Common myeloid progenitor, CD34-positive (primary cell): Measurements from ENCODE around the gene C10orf62.
"Not testable (repeated sequence)": the region's sequence is repeated elsewhere in the genome, so short reads cannot be mapped to it uniquely, and the experiment has no call there.

Experiments used
- CTCF ChIA-PET: fragments of 350-600 bp; sonication (Branson Sonifier 250); formaldehyde crosslinking; loops from one replicate; lab custom pipeline; 2021; ENCODE audit warnings: antibody characterized with exemption; lab: Charles Lee
- POLR2A ChIA-PET: fragments of 350-600 bp; sonication (Branson Sonifier 250); formaldehyde crosslinking; loops from one replicate; lab custom pipeline; 2021; ENCODE audit warnings: antibody characterized with exemption; lab: Charles Lee
- DNase-seq, 3 donors: peaks; one replicate each; pipeline versions ENCODE4 v3.0.0 to v3.0.0-alpha.2; 2013
- H3K27ac ChIP-seq, 2 experiments: 1 replicate in 1 of 2; 2 replicates in 1 of 2; pipeline ENCODE4 v1.7.0; 2013; ENCODE audit warnings: inconsistent platforms in 2 of 2, low read length in 2 of 2, mild to moderate bottlenecking in 2 of 2, low read depth in 1 of 2, moderate library complexity in 1 of 2; ENCODE audit not compliant: severe bottlenecking in 2 of 2, insufficient read depth in 1 of 2, poor library complexity in 1 of 2
- H3K27me3 ChIP-seq, 5 experiments: replicated peaks in 2 of 5; 1 replicate in 3 of 5; 2 replicates in 2 of 5; pipeline versions ENCODE4 v1.6.1 to v1.7.0; 2013; ENCODE audit warnings: low read length in 4 of 5, mild to moderate bottlenecking in 2 of 5, moderate library complexity in 2 of 5, inconsistent platforms in 1 of 5; ENCODE audit not compliant: insufficient read depth in 5 of 5, control insufficient read depth in 4 of 5
- H3K36me3 ChIP-seq, 4 experiments: 1 replicate in 2 of 4; 2 replicates in 2 of 4; pipeline versions ENCODE4 v1.6.1 to v1.7.0; 2013; ENCODE audit warnings: low read length in 3 of 4, control low read depth in 1 of 4, mild to moderate bottlenecking in 1 of 4; ENCODE audit not compliant: control insufficient read depth in 4 of 4, insufficient read depth in 4 of 4
- H3K4me1 ChIP-seq, 4 experiments: 1 replicate in 3 of 4; 2 replicates in 1 of 4; pipeline versions ENCODE4 v1.6.1 to v1.7.1; 2013; ENCODE audit warnings: low read length in 3 of 4, mild to moderate bottlenecking in 3 of 4, control low read depth in 1 of 4, inconsistent platforms in 1 of 4, moderate library complexity in 1 of 4; ENCODE audit not compliant: control insufficient read depth in 4 of 4, insufficient read depth in 4 of 4; ENCODE audit errors: control extremely low read depth in 1 of 4
- H3K4me3 ChIP-seq, 7 experiments: 1 replicate in 4 of 7; 2 replicates in 3 of 7; pipeline versions ENCODE4 v1.5.1 to v1.7.0; 2013; ENCODE audit warnings: mild to moderate bottlenecking in 7 of 7, low read length in 6 of 7, moderate library complexity in 6 of 7, inconsistent platforms in 2 of 7, low read depth in 2 of 7, control low read depth in 1 of 7; ENCODE audit not compliant: insufficient read depth in 4 of 7, control insufficient read depth in 1 of 7; ENCODE audit errors: extremely low read depth in 1 of 7
- H3K9me3 ChIP-seq, 5 experiments: 1 replicate in 4 of 5; 2 replicates in 1 of 5; pipeline versions ENCODE4 v1.6.1 to v1.7.1; 2013; ENCODE audit warnings: low read length in 4 of 5, mild to moderate bottlenecking in 2 of 5, inconsistent platforms in 1 of 5, low read depth in 1 of 5, moderate library complexity in 1 of 5; ENCODE audit not compliant: control insufficient read depth in 4 of 5, insufficient read depth in 2 of 5; ENCODE audit errors: control extremely low read depth in 1 of 5
- WGBS: methylation state at CpG from one replicate; pipeline ENCODE4 v1.1.5; 2013; ENCODE audit not compliant: insufficient coverage; 5-methylcytosine and 5-hydroxymethylcytosine counted together

Gene C10orf62

GRCh38 chr10:97573021-97573420 is 16.5 kb upstream of the C10orf62 start:
- POLR2A ChIA-PET, result interaction anchor here (0.5 kb wide), 1 partner anchor 22 kb away, joined by 3 read pairs; no protein-coding TSS in a partner anchor

GRCh38 chr10:97573672-97574071 is 15.8 kb upstream of the C10orf62 start:
- peaks cover 0 to 8% (median 0%) of the 10 kb centered on the region in 4 experiments for H3K36me3 ChIP-seq
- POLR2A ChIA-PET, result no interaction called here
- H3K27ac ChIP-seq, result no peak overlapping the region
- H3K4me3 ChIP-seq, result no peak overlapping the region
- DNase-seq, result no peak
- CTCF ChIA-PET, result interaction anchor here (0.6 to 2.7 kb wide), 5 partner anchors 25 to 1963 kb away, joined by 3 to 8 read pairs (median 3); no protein-coding TSS in a partner anchor
- peaks cover 0 to 12% (median 2%) of the 10 kb centered on the region in 5 experiments for H3K27me3 ChIP-seq
- no peaks in the 10 kb centered on the region for H3K9me3 ChIP-seq
- 49% methylated on average over 2 of the region's 2 CpGs for WGBS
- H3K4me1 ChIP-seq, result peaks cover 0 to 1% (median 0%) of the 10 kb centered on the region in 4 experiments

More at GRCh38 chr10:97573021-97573420, 16.5 kb upstream of the C10orf62 start:
- Histone ChIP-seq H3K9me3 (no peaks in the 10 kb centered on the region), H3K4me1 (peaks cover 0 to 1% (median 0%) of the 10 kb centered on the region in 4 experiments), H3K27ac (no peak overlapping the region), H3K27me3 (peaks cover 0 to 5% (median 0%) of the 10 kb centered on the region in 5 experiments), H3K36me3 (peaks cover 0 to 8% (median 0%) of the 10 kb centered on the region in 4 experiments), H3K4me3 (no peak overlapping the region)
- CTCF ChIA-PET, result interaction anchor here (1.0 to 3.4 kb wide), 12 partner anchors 9 to 112 kb away, joined by 3 to 18 read pairs (median 5); partner anchors contain the start of gene HOGA1
- 100% methylated on average over 2 of the region's 2 CpGs for WGBS
- no peak for DNase-seq

GRCh38 chr10:97574374-97575126 is 15.0 kb upstream of the C10orf62 start:
- peak; percentile 41 to 78 (median 77) for DNase-seq
- WGBS, result 68% methylated on average over 4 of the region's 4 CpGs
- CTCF ChIA-PET, result interaction anchor here (0.9 to 2.7 kb wide), 5 partner anchors 16 to 113 kb away, joined by 3 to 8 read pairs (median 4); no protein-coding TSS in a partner anchor
- Histone ChIP-seq H3K27me3 (peaks cover 0 to 15% (median 3%) of the 10 kb centered on the region in 5 experiments), H3K4me3 (no peak overlapping the region), H3K27ac (no peak overlapping the region), H3K4me1 (peaks cover 0 to 1% (median 0%) of the 10 kb centered on the region in 4 experiments), H3K9me3 (no peaks in the 10 kb centered on the region), H3K36me3 (peaks cover 0 to 3% (median 0%) of the 10 kb centered on the region in 4 experiments)
- POLR2A ChIA-PET, result no interaction called here

GRCh38 chr10:97575127-97575668 is 14.3 kb upstream of the C10orf62 start:
- ChIA-PET CTCF (interaction anchor here (0.9 to 1.4 kb wide), 5 partner anchors 9 to 40 kb away, joined by 3 to 5 read pairs (median 4); partner anchors contain the start of gene HOGA1), POLR2A (no interaction called here)
- WGBS, result 100% methylated on average over 4 of the region's 6 CpGs
- no peak for DNase-seq
- Histone ChIP-seq H3K4me3 (no peak overlapping the region), H3K27ac (no peak overlapping the region), H3K4me1 (peaks cover 0 to 1% (median 0%) of the 10 kb centered on the region in 4 experiments), H3K9me3 (no peaks in the 10 kb centered on the region), H3K27me3 (peaks cover 0 to 15% (median 3%) of the 10 kb centered on the region in 5 experiments), H3K36me3 (peaks cover 0 to 3% (median 0%) of the 10 kb centered on the region in 4 experiments)

GRCh38 chr10:97576487-97576886 is 13.0 kb upstream of the C10orf62 start:
- H3K4me1 ChIP-seq, DNase-seq, H3K27ac ChIP-seq, H3K9me3 ChIP-seq, H3K4me3 ChIP-seq, H3K36me3 ChIP-seq: not testable (repeated sequence)
- H3K27me3 ChIP-seq, result peaks cover 0 to 15% (median 3%) of the 10 kb centered on the region in 5 experiments
- ChIA-PET CTCF (interaction anchor here (1.1 to 1.5 kb wide), 4 partner anchors 7 to 39 kb away, joined by 3 to 4 read pairs (median 4); partner anchors contain the start of gene HOGA1), POLR2A (interaction anchor here (0.6 kb wide), 1 partner anchor 285 kb away, joined by 3 read pairs; no protein-coding TSS in a partner anchor)
- WGBS, result no CpG with 5 or more reads among the region's 5 CpGs

GRCh38 chr10:97577701-97578100 is 11.8 kb upstream of the C10orf62 start:
- POLR2A ChIA-PET, result no interaction called here
- Histone ChIP-seq H3K36me3 (no peaks in the 10 kb centered on the region), H3K27ac (no peak overlapping the region), H3K9me3 (no peaks in the 10 kb centered on the region), H3K27me3 (peaks cover 0 to 15% (median 3%) of the 10 kb centered on the region in 5 experiments), H3K4me3 (no peak overlapping the region), H3K4me1 (no peaks in the 10 kb centered on the region)
- WGBS, result 76% methylated on average over 9 of the region's 9 CpGs
- no peak for DNase-seq
- CTCF ChIA-PET, result interaction anchor here (1.5 kb wide), 1 partner anchor 9 kb away, joined by 4 read pairs; no protein-coding TSS in a partner anchor
